Prostate gland (tissue), 2 donors: Measurements from ENCODE around the gene ANKK1. TPM values are rescaled to one million over a fixed set of nuclear protein-coding genes. Genes with fewer than 3 reads are reported as not detected.

Source experiments
- DNase-seq: peaks from one replicate; pipeline ENCODE4 v3.0.0-alpha.2; 2019; ENCODE audit warnings: low spot score
- H3K27ac ChIP-seq, 2 donors: fragments of 200-600 bp; sonication (generic); 2 replicates each; pipeline ENCODE4 v1.5.1; 2017 to 2019
- H3K27me3 ChIP-seq: fragments of 200-600 bp; sonication (generic); replicated peaks from 2 replicates; pipeline ENCODE4 v1.5.1; 2019; ENCODE audit not compliant: insufficient read depth
- H3K36me3 ChIP-seq, 2 donors: fragments of 200-600 bp; sonication (generic); 1 replicate in 1 of 2; 2 replicates in 1 of 2; pipeline versions ENCODE4 v1.5.1 to v1.8.1; 2017 to 2019
- H3K4me1 ChIP-seq: fragments of 200-600 bp; sonication (generic); replicated peaks from 2 replicates; pipeline ENCODE4 v1.5.1; 2019
- H3K4me3 ChIP-seq, 2 donors: fragments of 200-600 bp; sonication (generic); 2 replicates each; pipeline ENCODE4 v1.5.1; 2017 to 2019
- H3K9me3 ChIP-seq: fragments of 200-600 bp; sonication (generic); 2 replicates; pipeline ENCODE4 v1.5.1; 2017
- POLR2A ChIP-seq: fragments of 450-650 bp; IDR thresholded peaks from one replicate; pipeline ENCODE4 v1.6.1; 2016; ENCODE audit warnings: antibody characterized with exemption, mild to moderate bottlenecking
- POLR2AphosphoS5 ChIP-seq: sonication (generic); formaldehyde crosslinking; IDR thresholded peaks from one replicate; pipeline ENCODE4 v1.6.1; 2017; ENCODE audit warnings: antibody characterized with exemption
- WGBS: methylation state at CpG from one replicate; pipeline ENCODE4 v1.1.5; 2018; 5-methylcytosine and 5-hydroxymethylcytosine counted together
- intact Hi-C: fragments of 100-400 bp; cut with DNase I; formaldehyde crosslinking; loops from one replicate; pipeline ENCODE4 v1.14.2; 2022
- total RNA-seq, 2 donors: library from RNA; depleted of rRNA; stranded (reverse); fragments of >200 nt; gene quantifications; one replicate each; pipeline ENCODE4 v1.1.0, GENCODE V29; 2016
- TF ChIP-seq, protein P1 (sequence below), 4 experiments: fragments of 200-600 bp in 2 of 4; fragments of 450-650 bp in 2 of 4; sonication (generic) in 2 of 4; IDR thresholded peaks; 1 replicate in 3 of 4; 2 replicates in 1 of 4; pipeline ENCODE4 v1.5.1; 2016 to 2019; ENCODE audit warnings: antibody characterized with exemption in 4 of 4, mild to moderate bottlenecking in 2 of 4, moderate library complexity in 2 of 4

Gene ANKK1
- total RNA-seq, 2 donors from 2014 or later, result 0.97 to 2.4 TPM

DNA sequence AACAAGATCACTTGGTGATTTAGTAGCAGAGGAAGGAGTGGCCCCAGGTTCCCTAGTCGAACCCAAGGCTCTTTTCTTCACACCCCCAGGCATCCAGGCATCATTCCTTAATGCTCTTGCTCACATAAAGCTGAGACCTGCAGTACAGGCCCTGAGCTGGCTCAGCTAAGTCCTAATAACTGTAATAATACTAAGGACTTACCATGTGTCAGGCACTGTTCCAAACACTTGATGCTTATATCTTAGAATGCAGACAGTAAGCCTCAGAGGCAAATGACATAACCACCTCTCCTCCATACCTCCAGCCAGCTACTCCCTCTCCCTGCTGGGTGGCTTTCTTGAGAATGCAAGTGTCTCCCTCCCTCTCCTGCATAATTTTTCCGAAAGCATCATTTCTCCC is 33.2 kb downstream of the ANKK1 start:
- Histone ChIP-seq H3K27ac (no peak overlapping the region), H3K27me3 (no peaks in the 10 kb centered on the region), H3K36me3 (no peaks in the 10 kb centered on the region), H3K4me3 (no peak overlapping the region), H3K4me1 (no peaks in the 10 kb centered on the region), H3K9me3 (no peaks in the 10 kb centered on the region)
- WGBS, result 48% methylated on average over 2 of the region's 2 CpGs
- DNase-seq, result no peak
- intact Hi-C loops, result no loop called here
- TF ChIP-seq POLR2AphosphoS5, result no peak
- TF ChIP-seq POLR2A, result no peak
- TF ChIP-seq, protein P1, sequence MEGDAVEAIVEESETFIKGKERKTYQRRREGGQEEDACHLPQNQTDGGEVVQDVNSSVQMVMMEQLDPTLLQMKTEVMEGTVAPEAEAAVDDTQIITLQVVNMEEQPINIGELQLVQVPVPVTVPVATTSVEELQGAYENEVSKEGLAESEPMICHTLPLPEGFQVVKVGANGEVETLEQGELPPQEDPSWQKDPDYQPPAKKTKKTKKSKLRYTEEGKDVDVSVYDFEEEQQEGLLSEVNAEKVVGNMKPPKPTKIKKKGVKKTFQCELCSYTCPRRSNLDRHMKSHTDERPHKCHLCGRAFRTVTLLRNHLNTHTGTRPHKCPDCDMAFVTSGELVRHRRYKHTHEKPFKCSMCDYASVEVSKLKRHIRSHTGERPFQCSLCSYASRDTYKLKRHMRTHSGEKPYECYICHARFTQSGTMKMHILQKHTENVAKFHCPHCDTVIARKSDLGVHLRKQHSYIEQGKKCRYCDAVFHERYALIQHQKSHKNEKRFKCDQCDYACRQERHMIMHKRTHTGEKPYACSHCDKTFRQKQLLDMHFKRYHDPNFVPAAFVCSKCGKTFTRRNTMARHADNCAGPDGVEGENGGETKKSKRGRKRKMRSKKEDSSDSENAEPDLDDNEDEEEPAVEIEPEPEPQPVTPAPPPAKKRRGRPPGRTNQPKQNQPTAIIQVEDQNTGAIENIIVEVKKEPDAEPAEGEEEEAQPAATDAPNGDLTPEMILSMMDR (IDR thresholded peaks at IDR 0.05), result no peak

DNA sequence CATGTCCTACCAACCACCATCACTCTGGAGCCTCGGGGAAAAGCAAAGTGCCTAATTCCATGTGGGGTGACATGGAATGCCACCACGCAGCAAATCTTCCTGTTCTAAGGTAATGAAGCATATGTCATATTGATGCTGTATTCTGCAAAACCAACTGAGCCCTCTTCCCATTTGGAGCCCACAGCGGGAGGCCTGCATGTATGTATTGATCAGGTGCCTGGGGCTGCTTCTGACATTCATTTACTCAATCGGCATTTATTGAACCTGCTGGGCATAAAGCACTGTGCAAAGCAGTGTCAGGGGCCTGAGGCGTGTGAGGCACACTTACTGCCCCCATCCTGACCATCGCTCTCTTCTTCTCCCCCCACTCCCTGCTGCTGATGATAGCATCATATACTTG is 39.1 kb downstream of the ANKK1 start:
- H3K4me3 ChIP-seq, result no peak overlapping the region
- no peaks in the 10 kb centered on the region for H3K9me3 ChIP-seq
- no peaks in the 10 kb centered on the region for H3K36me3 ChIP-seq
- DNase-seq, result no peak
- H3K27me3 ChIP-seq, result no peaks in the 10 kb centered on the region
- H3K27ac ChIP-seq, result no peak overlapping the region
- TF ChIP-seq, protein P1 (IDR thresholded peaks at IDR 0.05), result no peak
- TF ChIP-seq POLR2AphosphoS5 (no peak), POLR2A (no peak)
- intact Hi-C loops, result no loop called here
- H3K4me1 ChIP-seq, result no peaks in the 10 kb centered on the region
- WGBS, result 98% methylated on average over 6 of the region's 6 CpGs

- WGBS, result 74% methylated on average over 4 of the region's 4 CpGs
- Histone ChIP-seq H3K27me3 (no peaks in the 10 kb centered on the region), H3K36me3 (no peaks in the 10 kb centered on the region), H3K4me1 (no peaks in the 10 kb centered on the region), H3K9me3 (no peaks in the 10 kb centered on the region), H3K27ac (no peak overlapping the region), H3K4me3 (no peak overlapping the region)
- intact Hi-C loops, result no loop called here
- no peak for DNase-seq
- TF ChIP-seq POLR2AphosphoS5 (no peak), POLR2A (no peak)
- TF ChIP-seq, protein P1 (IDR thresholded peaks at IDR 0.05), result no peak
Measured at GRCh38 chr11:113431746-113432145, 44.2 kb downstream of the ANKK1 start.

DNA sequence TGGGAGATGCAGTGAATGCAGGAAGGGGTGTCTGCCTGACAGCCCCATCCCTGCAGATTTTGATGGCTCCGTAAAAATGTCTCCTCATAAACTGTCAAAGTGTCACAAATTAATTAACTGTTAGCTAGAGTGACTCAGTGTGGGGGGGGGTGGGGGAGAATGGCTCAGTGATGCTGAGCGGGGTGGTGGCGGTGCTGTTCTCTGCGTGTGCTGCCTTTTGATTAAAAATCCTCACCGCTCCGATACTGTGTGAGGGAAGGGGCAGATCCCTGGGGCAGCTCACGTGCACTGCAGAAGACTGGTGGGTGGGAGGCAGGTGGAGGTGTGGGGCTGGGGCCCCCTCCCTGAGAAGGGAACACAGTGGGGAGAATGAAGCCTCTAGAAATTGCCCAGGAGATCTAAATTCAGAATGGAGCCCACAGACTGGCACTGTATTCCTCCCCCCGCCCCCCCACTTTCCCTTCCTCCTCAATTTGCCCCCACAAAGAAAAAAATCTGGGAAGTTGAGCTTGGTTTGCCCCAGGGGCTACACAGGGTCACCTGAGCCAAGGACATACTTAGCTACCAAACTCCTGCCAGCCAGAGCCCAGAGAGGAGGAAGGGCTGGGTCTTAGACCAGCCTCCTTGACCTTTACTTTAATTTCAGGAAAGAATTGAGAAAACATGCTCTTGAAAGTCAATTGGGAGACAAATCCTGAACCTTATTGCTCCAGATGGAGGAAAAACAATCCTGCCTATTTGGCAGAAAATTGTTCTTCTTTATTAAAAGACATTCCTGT is 47.8 kb downstream of the ANKK1 start:
- WGBS, result 95% methylated on average over 8 of the region's 8 CpGs
- Histone ChIP-seq H3K36me3 (no peaks in the 10 kb centered on the region), H3K27me3 (no peaks in the 10 kb centered on the region), H3K27ac (no peak overlapping the region), H3K4me3 (no peak overlapping the region), H3K4me1 (no peaks in the 10 kb centered on the region), H3K9me3 (no peaks in the 10 kb centered on the region)
- intact Hi-C loops, result no loop called here
- TF ChIP-seq, protein P1 (IDR thresholded peaks at IDR 0.05), result no peak
- TF ChIP-seq POLR2A (no peak), POLR2AphosphoS5 (no peak)
- no peak for DNase-seq

DNA sequence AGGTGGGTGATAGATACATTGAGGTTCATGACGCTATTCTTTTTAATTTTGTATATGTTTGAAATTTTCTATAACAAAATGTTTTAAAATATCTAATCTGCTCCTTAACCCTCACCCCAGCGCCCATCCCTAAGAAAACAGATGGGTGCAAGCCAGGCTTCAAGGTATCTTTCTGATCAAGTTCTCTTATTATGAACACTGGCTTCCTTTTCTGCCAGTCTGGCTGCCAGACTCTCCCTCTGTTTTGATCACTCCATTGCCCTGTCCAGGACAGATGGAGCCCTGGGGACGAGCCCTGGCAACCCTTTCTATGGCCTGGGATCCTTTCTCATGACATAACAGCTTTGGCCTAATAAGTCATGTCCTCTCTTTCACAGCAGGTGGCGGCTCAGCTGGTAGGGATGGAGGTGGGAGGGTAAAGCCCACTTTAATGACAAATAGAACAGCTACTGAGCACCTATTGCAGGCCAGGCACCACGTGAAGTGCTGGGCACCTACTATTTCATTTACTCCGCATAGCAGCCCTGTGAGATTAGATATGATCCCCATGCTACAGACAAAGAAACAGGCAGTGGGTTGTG is 49.2 kb downstream of the ANKK1 start:
- H3K27me3 ChIP-seq, result no peaks in the 10 kb centered on the region
- no peak overlapping the region for H3K4me3 ChIP-seq
- intact Hi-C loops, result no loop called here
- no peak overlapping the region for H3K27ac ChIP-seq
- WGBS, result 78% methylated on average over 6 of the region's 6 CpGs
- no peak for DNase-seq
- H3K36me3 ChIP-seq, result no peaks in the 10 kb centered on the region
- TF ChIP-seq, protein P1 (IDR thresholded peaks at IDR 0.05), result no peak
- no peak for TF ChIP-seq POLR2A
- TF ChIP-seq POLR2AphosphoS5, result no peak
- no peaks in the 10 kb centered on the region for H3K9me3 ChIP-seq
- H3K4me1 ChIP-seq, result no peaks in the 10 kb centered on the region
